GM19452 (cell line): ENCODE results near the gene HBM.
"Not testable (repeated sequence)": the region's sequence is repeated elsewhere in the genome, so short reads cannot be mapped to it uniquely, and the experiment has no call there.

Experiments used
- ATAC-seq: cut with Tn5 transposase; IDR thresholded peaks from one replicate; pipeline ENCODE4 v1.9.1; 2021; ENCODE audit not compliant: unreplicated experiment

HBM gene

GRCh38 chr16:167122-167690 lies 1.4 kb downstream of the HBM start:
- no peak for ATAC-seq

GRCh38 chr16:168424-168823 lies 2.6 kb downstream of the HBM start:
- no peak for ATAC-seq

- no peak for ATAC-seq
Measured at GRCh38 chr16:169014-169413, 3.2 kb downstream of the HBM start.

- ATAC-seq, result not testable (repeated sequence)
Measured at GRCh38 chr16:170088-170507, 4.3 kb downstream of the HBM start.

GRCh38 chr16:170788-171187 lies 5.0 kb downstream of the HBM start:
- no peak for ATAC-seq

GRCh38 chr16:172374-172941 lies 6.7 kb downstream of the HBM start, which contains the start of gene HBA2:
TSS of gene HBA2 (plus strand) at chr16:172876. CDS start at chr16:172913, 37 bp downstream.
- not testable (repeated sequence) for ATAC-seq

GRCh38 chr16:173211-173854 lies 7.6 kb downstream of the HBM start:
- ATAC-seq, result not testable (repeated sequence)

- not testable (repeated sequence) for ATAC-seq
Measured at GRCh38 chr16:173928-174769, 8.4 kb downstream of the HBM start.

- no peak for ATAC-seq
Measured at GRCh38 chr16:175011-175949, 9.5 kb downstream of the HBM start.

- ATAC-seq, result not testable (repeated sequence)
Measured at GRCh38 chr16:176006-176405, 10.2 kb downstream of the HBM start.

GRCh38 chr16:176477-177382 lies 11.0 kb downstream of the HBM start, which contains the start of gene HBA1:
TSS of gene HBA1 (plus strand) at chr16:176680. CDS start at chr16:176717, 37 bp downstream.
- not testable (repeated sequence) for ATAC-seq

- ATAC-seq, result no peak
Measured at GRCh38 chr16:177394-177822, 11.6 kb downstream of the HBM start.

- no peak for ATAC-seq
Measured at GRCh38 chr16:177981-178667, 12.3 kb downstream of the HBM start.

- ATAC-seq, result no peak
Measured at GRCh38 chr16:178668-179015, 12.9 kb downstream of the HBM start.

GRCh38 chr16:179211-180092 lies 13.7 kb downstream of the HBM start:
- ATAC-seq, result no peak

GRCh38 chr16:180101-180675 lies 14.4 kb downstream of the HBM start, which contains the start of gene HBQ1:
TSS of gene HBQ1 (plus strand) at chr16:180459. CDS start at chr16:180487, 28 bp downstream.
- no peak for ATAC-seq
